HG03571 (cell line): Measurements from ENCODE around the gene GIMAP8.
"Not testable (repeated sequence)": the region's sequence is repeated elsewhere in the genome, so short reads cannot be mapped to it uniquely, and the experiment has no call there.

ENCODE experiments used
- ATAC-seq: cut with Tn5 transposase; IDR thresholded peaks from one replicate; pipeline ENCODE4 v1.9.1; 2021; ENCODE audit not compliant: unreplicated experiment

GIMAP8 gene

GRCh38 chr7:150463461-150463860, 13.0 kb downstream of the GIMAP8 start:
- no peak for ATAC-seq

GRCh38 chr7:150464962-150465361, 14.5 kb downstream of the GIMAP8 start:
- no peak for ATAC-seq

- ATAC-seq = no peak
Measured at GRCh38 chr7:150465414-150465813, 15.0 kb downstream of the GIMAP8 start.

- ATAC-seq = no peak
Measured at GRCh38 chr7:150466477-150466876, 16.0 kb downstream of the GIMAP8 start.

- no peak for ATAC-seq
Measured at GRCh38 chr7:150468241-150468640, 17.8 kb downstream of the GIMAP8 start.

- ATAC-seq = no peak
Measured at GRCh38 chr7:150471886-150472285, 21.5 kb downstream of the GIMAP8 start.

GRCh38 chr7:150473902-150474301, 23.5 kb downstream of the GIMAP8 start:
- ATAC-seq = no peak

GRCh38 chr7:150476285-150476684, 25.9 kb downstream of the GIMAP8 start:
- ATAC-seq = no peak

GRCh38 chr7:150476819-150477631, 26.6 kb downstream of the GIMAP8 start:
- ATAC-seq = no peak

- ATAC-seq = no peak
Measured at GRCh38 chr7:150479023-150479716, 28.7 kb downstream of the GIMAP8 start.

GRCh38 chr7:150481186-150481920, 30.9 kb downstream of the GIMAP8 start:
- ATAC-seq = no peak

- ATAC-seq = no peak
Measured at GRCh38 chr7:150481922-150482321, 31.5 kb downstream of the GIMAP8 start.

- ATAC-seq = not testable (repeated sequence)
Measured at GRCh38 chr7:150483514-150483913, 33.1 kb downstream of the GIMAP8 start.

GRCh38 chr7:150484071-150484470, 33.6 kb downstream of the GIMAP8 start:
- not testable (repeated sequence) for ATAC-seq

GRCh38 chr7:150487625-150488024, 37.2 kb downstream of the GIMAP8 start:
- ATAC-seq = no peak

GRCh38 chr7:150489782-150490181, 39.4 kb downstream of the GIMAP8 start:
- no peak for ATAC-seq

GRCh38 chr7:150493442-150493841, 43.0 kb downstream of the GIMAP8 start:
- not testable (repeated sequence) for ATAC-seq

- ATAC-seq = no peak
Measured at GRCh38 chr7:150502519-150502918, 52.1 kb downstream of the GIMAP8 start.

- ATAC-seq = no peak
Measured at GRCh38 chr7:150503155-150503554, 52.7 kb downstream of the GIMAP8 start.

- ATAC-seq = no peak
Measured at GRCh38 chr7:150503581-150503980, 53.2 kb downstream of the GIMAP8 start.

- ATAC-seq = no peak
Measured at GRCh38 chr7:150507947-150508602, 57.6 kb downstream of the GIMAP8 start.
